Measurements from ENCODE around the gene SLC8A1.
A peak's percentile ranks its signal among the peaks of the same experiment; 100 is the strongest.

The SLC8A1 gene

GRCh38 chr2:40353231-40353630, 98.7 kb downstream of the SLC8A1 start:
- no peak for DNase-seq (ENCODE audit: low read depth)

GRCh38 chr2:40352703-40353099, 99.2 kb downstream of the SLC8A1 start:
- no peak for DNase-seq (ENCODE audit: low read depth)

- peak; percentile 35 for DNase-seq (ENCODE audit: low read depth)
Observed at GRCh38 chr2:40352041-40352702, 99.7 kb downstream of the SLC8A1 start.

GRCh38 chr2:40348665-40349064, 103.2 kb downstream of the SLC8A1 start:
- no peak for DNase-seq (ENCODE audit: low read depth)

- no peak for DNase-seq (ENCODE audit: low read depth)
Observed at GRCh38 chr2:40348038-40348437, 103.9 kb downstream of the SLC8A1 start.

- no peak for DNase-seq (ENCODE audit: low read depth)
Observed at GRCh38 chr2:40346535-40347354, 105.1 kb downstream of the SLC8A1 start.

- DNase-seq (ENCODE audit: low read depth) = no peak
Observed at GRCh38 chr2:40344364-40344763, 107.5 kb downstream of the SLC8A1 start.

- peak; percentile 47 for DNase-seq (ENCODE audit: low read depth)
Observed at GRCh38 chr2:40343902-40344301, 108.0 kb downstream of the SLC8A1 start.

- no peak for DNase-seq (ENCODE audit: low read depth)
Observed at GRCh38 chr2:40341198-40341597, 110.7 kb downstream of the SLC8A1 start.

GRCh38 chr2:40339026-40339425, 112.9 kb downstream of the SLC8A1 start:
- DNase-seq (ENCODE audit: low read depth) = no peak

GRCh38 chr2:40332191-40332826, 119.6 kb downstream of the SLC8A1 start:
- peak; percentile 77 for DNase-seq (ENCODE audit: low read depth)

- no peak for DNase-seq (ENCODE audit: low read depth)
Observed at GRCh38 chr2:40330096-40330495, 121.8 kb downstream of the SLC8A1 start.

GRCh38 chr2:40329739-40330030, 122.2 kb downstream of the SLC8A1 start:
- no peak for DNase-seq (ENCODE audit: low read depth)

GRCh38 chr2:40325116-40325515, 126.8 kb downstream of the SLC8A1 start:
- no peak for DNase-seq (ENCODE audit: low read depth)

- no peak for DNase-seq (ENCODE audit: low read depth)
Observed at GRCh38 chr2:40324656-40325055, 127.2 kb downstream of the SLC8A1 start.

GRCh38 chr2:40321822-40322221, 130.1 kb downstream of the SLC8A1 start:
- no peak for DNase-seq (ENCODE audit: low read depth)

GRCh38 chr2:40321016-40321623, 130.8 kb downstream of the SLC8A1 start:
- DNase-seq (ENCODE audit: low read depth) = no peak

GRCh38 chr2:40318921-40319320, 133.0 kb downstream of the SLC8A1 start:
- no peak for DNase-seq (ENCODE audit: low read depth)

GRCh38 chr2:40317761-40318160, 134.1 kb downstream of the SLC8A1 start:
- no peak for DNase-seq (ENCODE audit: low read depth)

- DNase-seq (ENCODE audit: low read depth) = no peak
Observed at GRCh38 chr2:40317046-40317445, 134.8 kb downstream of the SLC8A1 start.

GRCh38 chr2:40316620-40317019, 135.3 kb downstream of the SLC8A1 start:
- no peak for DNase-seq (ENCODE audit: low read depth)

GRCh38 chr2:40315683-40316082, 136.2 kb downstream of the SLC8A1 start:
- DNase-seq (ENCODE audit: low read depth) = no peak

- no peak for DNase-seq (ENCODE audit: low read depth)
Observed at GRCh38 chr2:40311026-40311425, 140.9 kb downstream of the SLC8A1 start.
